IgD-negative memory B cell (primary cell): ENCODE results near the gene PASK. TPM values are rescaled to one million over a fixed set of nuclear protein-coding genes. Genes with fewer than 3 reads are reported as not detected.

Experiments used
- H3K27ac Mint-ChIP-seq, 3 donors: one replicate each; pipeline ENCODE4 v1.8.0; 2020 to 2022; ENCODE audit warnings: mild to moderate bottlenecking in 3 of 3, mixed read lengths in 3 of 3, moderate library complexity in 1 of 3
- H3K27me3 Mint-ChIP-seq: one replicate; pipeline ENCODE4 v1.8.0; 2021; ENCODE audit warnings: mixed read lengths
- H3K36me3 Mint-ChIP-seq: one replicate; pipeline ENCODE4 v1.8.0; 2020; ENCODE audit warnings: mild to moderate bottlenecking, mixed read lengths
- H3K4me1 Mint-ChIP-seq, 3 donors: one replicate each; pipeline ENCODE4 v1.8.0; 2020 to 2022; ENCODE audit warnings: mixed read lengths in 3 of 3, mild to moderate bottlenecking in 1 of 3
- H3K4me3 Mint-ChIP-seq, 4 donors: one replicate each; pipeline ENCODE4 v1.8.0; 2020 to 2022; ENCODE audit warnings: mild to moderate bottlenecking in 4 of 4, mixed read lengths in 4 of 4, moderate library complexity in 3 of 4
- H3K9me3 Mint-ChIP-seq, 3 donors: one replicate each; pipeline ENCODE4 v1.8.0; 2020 to 2021; ENCODE audit warnings: mixed read lengths in 3 of 3, mild to moderate bottlenecking in 1 of 3
- polyA plus RNA-seq: library from polyadenylated mRNA; unstranded; fragments of 300-500 nt; fragmentation: Illumina TruSeq; gene quantifications from one replicate; pipeline ENCODE4 v1.2.3, GENCODE V29; 2021

Gene PASK
- polyA plus RNA-seq, 1 donor from 2014 or later: 10.3 TPM

GRCh38 chr2:241160318-241160717 lies 11.0 kb upstream of the PASK start:
- Mint-ChIP-seq H3K27ac (no peak overlapping the region), H3K27me3 (no peaks in the 10 kb centered on the region), H3K9me3 (no peaks in the 10 kb centered on the region), H3K4me3 (no peak overlapping the region), H3K36me3 (peaks cover 11% of the 10 kb centered on the region), H3K4me1 (peaks cover 0 to 6% (median 0%) of the 10 kb centered on the region in 3 donors)

DNA sequence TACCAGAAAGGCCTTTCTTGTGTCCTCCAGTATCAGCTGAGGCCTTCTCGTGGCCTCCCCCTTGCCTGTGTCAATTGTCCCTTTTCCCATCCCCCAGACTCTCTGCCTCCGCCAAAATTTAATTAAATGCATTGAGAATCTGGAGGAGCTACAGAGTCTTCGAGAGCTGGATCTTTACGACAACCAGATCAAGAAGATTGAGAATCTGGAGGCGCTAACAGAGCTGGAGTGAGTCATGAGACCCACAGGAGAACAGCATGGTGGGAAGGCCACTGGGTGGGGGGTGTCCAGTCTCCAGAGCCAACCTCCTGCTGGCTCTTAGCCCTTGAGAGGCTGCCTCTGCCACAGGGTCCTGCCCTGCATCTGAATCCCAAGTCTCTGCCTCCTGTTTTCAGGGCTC lies 9.8 kb upstream of the PASK start:
- Mint-ChIP-seq H3K27me3 (no peaks in the 10 kb centered on the region), H3K36me3 (peaks cover 11% of the 10 kb centered on the region), H3K9me3 (no peaks in the 10 kb centered on the region), H3K27ac (no peak overlapping the region), H3K4me1 (peaks cover 0 to 6% (median 0%) of the 10 kb centered on the region in 3 donors), H3K4me3 (no peak overlapping the region)

- H3K36me3 Mint-ChIP-seq: peaks cover 11% of the 10 kb centered on the region
- H3K9me3 Mint-ChIP-seq: no peaks in the 10 kb centered on the region
- no peak overlapping the region for H3K27ac Mint-ChIP-seq
- H3K4me3 Mint-ChIP-seq: no peak overlapping the region
- H3K4me1 Mint-ChIP-seq: peaks cover 0 to 6% (median 0%) of the 10 kb centered on the region in 3 donors
- H3K27me3 Mint-ChIP-seq: no peaks in the 10 kb centered on the region
Measured at GRCh38 chr2:241158546-241158900, 9.3 kb upstream of the PASK start.

DNA sequence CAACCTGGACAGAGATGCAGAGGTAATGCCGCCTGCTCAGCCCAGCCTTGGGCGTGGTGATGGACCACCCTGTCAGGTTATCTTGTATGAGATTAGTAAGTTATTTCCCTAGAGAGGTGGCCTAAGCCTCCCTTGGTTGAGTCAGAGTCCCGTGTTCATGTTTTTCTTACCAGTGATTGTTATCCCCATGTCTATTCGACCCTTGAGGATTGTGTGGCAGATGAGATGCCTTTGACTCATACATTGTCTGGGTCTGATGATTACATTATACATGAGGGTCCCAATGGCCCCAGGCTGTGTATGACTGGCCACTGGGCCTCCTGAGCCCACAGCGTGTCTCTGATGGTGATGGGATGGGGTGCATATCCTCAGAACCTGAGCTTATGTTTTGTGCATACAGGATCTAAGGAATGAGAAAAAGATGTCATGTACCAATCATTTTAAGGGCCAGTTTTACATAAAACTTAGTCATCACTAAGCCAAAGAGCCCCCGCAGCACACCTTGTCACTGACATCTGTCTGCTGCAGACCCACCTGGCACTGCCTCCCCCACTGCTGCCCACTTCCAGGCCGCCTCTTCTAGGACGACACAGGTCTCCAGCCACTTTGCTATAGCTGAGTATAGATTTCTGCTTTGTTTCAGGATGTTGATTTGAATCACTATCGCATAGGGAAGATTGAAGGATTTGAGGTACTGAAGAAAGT lies 8.7 kb upstream of the PASK start:
- Mint-ChIP-seq H3K4me1 (peaks cover 0 to 6% (median 0%) of the 10 kb centered on the region in 3 donors), H3K27me3 (no peaks in the 10 kb centered on the region), H3K36me3 (peaks cover 8% of the 10 kb centered on the region), H3K9me3 (no peaks in the 10 kb centered on the region), H3K4me3 (no peak overlapping the region), H3K27ac (no peak overlapping the region)

DNA sequence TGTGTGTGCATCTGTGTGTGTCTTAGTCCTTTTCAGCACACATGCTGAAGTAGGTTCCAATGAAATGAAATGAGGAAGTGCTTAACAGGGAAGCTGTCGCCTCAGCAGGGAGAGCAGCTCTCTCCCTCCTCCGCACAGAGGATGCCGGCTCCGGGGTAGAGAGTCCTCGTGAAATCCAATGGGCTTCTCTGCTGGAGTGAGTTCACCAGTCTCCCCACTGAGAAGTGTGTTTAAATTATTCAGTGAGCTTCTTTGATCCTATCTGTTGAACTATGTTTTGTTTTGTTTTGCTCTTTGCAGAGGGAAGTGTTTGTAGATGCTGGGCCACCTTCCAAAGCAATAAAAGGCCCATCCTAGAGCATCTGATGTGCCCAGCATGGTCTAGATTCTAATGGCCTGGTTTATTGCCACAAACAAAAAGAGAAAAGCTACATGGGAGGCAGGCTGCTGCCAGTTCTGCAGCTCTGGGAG lies 7.7 kb upstream of the PASK start:
- Mint-ChIP-seq H3K4me3 (no peak overlapping the region), H3K4me1 (peaks cover 2 to 7% (median 3%) of the 10 kb centered on the region in 3 donors), H3K27me3 (no peaks in the 10 kb centered on the region), H3K9me3 (no peaks in the 10 kb centered on the region), H3K36me3 (peaks cover 8% of the 10 kb centered on the region), H3K27ac (no peak overlapping the region)

GRCh38 chr2:241155936-241156335 lies 6.7 kb upstream of the PASK start:
- Mint-ChIP-seq H3K9me3 (no peaks in the 10 kb centered on the region), H3K4me1 (peaks cover 7 to 17% (median 13%) of the 10 kb centered on the region in 3 donors), H3K4me3 (no peak overlapping the region), H3K27ac (no peak overlapping the region), H3K36me3 (peaks cover 9% of the 10 kb centered on the region), H3K27me3 (no peaks in the 10 kb centered on the region)

- Mint-ChIP-seq H3K27ac (no peak overlapping the region), H3K27me3 (no peaks in the 10 kb centered on the region), H3K9me3 (no peaks in the 10 kb centered on the region), H3K4me1 (peaks cover 13 to 20% (median 19%) of the 10 kb centered on the region in 3 donors), H3K4me3 (peak overlapping the region in 1 of 4 donors; percentile 44), H3K36me3 (peaks cover 9% of the 10 kb centered on the region)
Measured at GRCh38 chr2:241154915-241155314, 5.6 kb upstream of the PASK start.

GRCh38 chr2:241153616-241154015 lies 4.3 kb upstream of the PASK start:
- Mint-ChIP-seq H3K4me1 (peaks cover 17 to 21% (median 20%) of the 10 kb centered on the region in 3 donors), H3K36me3 (peaks cover 5% of the 10 kb centered on the region), H3K27me3 (no peaks in the 10 kb centered on the region), H3K4me3 (no peak overlapping the region), H3K9me3 (no peaks in the 10 kb centered on the region), H3K27ac (no peak overlapping the region)

DNA sequence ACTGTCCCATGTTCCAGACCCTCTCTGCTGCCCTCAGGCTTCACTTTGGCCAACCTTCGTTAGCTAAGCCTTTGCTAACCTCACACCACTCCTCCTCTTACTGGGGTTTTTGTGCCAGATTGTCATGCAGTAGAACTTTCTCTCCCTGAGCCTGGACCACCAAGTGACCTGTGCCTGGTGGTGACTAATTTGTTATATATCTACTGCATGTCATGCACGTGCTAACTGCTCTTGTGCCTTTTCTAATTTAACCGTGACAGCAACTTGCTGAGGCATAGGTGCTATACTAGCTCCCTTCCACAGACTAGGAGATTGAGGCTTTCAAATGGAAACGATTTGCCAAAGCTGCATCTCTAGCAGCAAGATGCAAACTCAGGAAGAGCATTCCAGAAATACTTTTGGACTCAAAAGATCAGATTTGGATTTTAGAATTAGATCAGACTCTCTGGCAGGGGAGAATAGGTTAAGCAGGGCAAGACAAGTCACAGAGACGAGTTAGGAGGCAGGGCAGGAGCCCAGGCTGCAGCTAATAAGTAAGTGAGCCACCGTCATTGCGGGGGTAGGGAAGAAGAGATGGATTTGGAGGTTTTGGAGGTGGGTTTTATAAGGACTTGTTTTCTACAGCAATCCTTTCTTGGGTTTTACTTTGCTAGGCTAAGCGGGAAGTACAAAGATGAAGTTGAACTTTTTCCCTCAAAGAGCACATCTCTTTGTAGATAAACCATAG lies 2.8 kb upstream of the PASK start:
- Mint-ChIP-seq H3K36me3 (peaks cover 1% of the 10 kb centered on the region), H3K4me1 (peaks cover 24 to 28% (median 28%) of the 10 kb centered on the region in 3 donors), H3K27ac (peak overlapping the region; percentile 37 to 67 (median 59))

GRCh38 chr2:241150660-241151530 lies 1.6 kb upstream of the PASK start:
- Mint-ChIP-seq H3K9me3 (no peaks in the 10 kb centered on the region), H3K4me1 (peaks cover 31 to 32% (median 32%) of the 10 kb centered on the region in 3 donors), H3K27me3 (no peaks in the 10 kb centered on the region), H3K27ac (peak overlapping the region; percentile 95 to 98 (median 97)), H3K36me3 (peaks cover 1% of the 10 kb centered on the region), H3K4me3 (peak overlapping the region; percentile 99 to 100 (median 100))

More for the DNA sequence above, 2.8 kb upstream of the PASK start:
- Mint-ChIP-seq H3K4me3 (peak overlapping the region; percentile 59 to 100 (median 100)), H3K9me3 (no peaks in the 10 kb centered on the region), H3K27me3 (no peaks in the 10 kb centered on the region)

- Mint-ChIP-seq H3K27ac (peak within 1 kb of the TSS; percentile 95 to 98 (median 97)), H3K9me3 (no peaks in the 10 kb centered on the region), H3K27me3 (no peaks in the 10 kb centered on the region), H3K4me3 (peak within 1 kb of the TSS; percentile 99 to 100 (median 100)), H3K4me1 (peaks cover 31 to 34% (median 32%) of the 10 kb centered on the region in 3 donors), H3K36me3 (peaks cover 1% of the 10 kb centered on the region)
Measured at GRCh38 chr2:241149925-241150659, 820 bp upstream of the PASK start, which contains the start of gene PPP1R7. Gene PPP1R7 (plus strand): TSS chr2:241150467. CDS start chr2:241150496, 29 bp downstream.

GRCh38 chr2:241149675-241149924 lies 328 bp upstream of the PASK start:
- H3K27me3 Mint-ChIP-seq: no peaks in the 10 kb centered on the region
- H3K4me3 Mint-ChIP-seq: peak overlapping the region; percentile 99 to 100 (median 100)
- H3K27ac Mint-ChIP-seq: peak overlapping the region; percentile 95 to 98 (median 97)
- H3K9me3 Mint-ChIP-seq: no peaks in the 10 kb centered on the region
- H3K4me1 Mint-ChIP-seq: peaks cover 31 to 36% (median 32%) of the 10 kb centered on the region in 3 donors
- peaks cover 1% of the 10 kb centered on the region for H3K36me3 Mint-ChIP-seq

DNA sequence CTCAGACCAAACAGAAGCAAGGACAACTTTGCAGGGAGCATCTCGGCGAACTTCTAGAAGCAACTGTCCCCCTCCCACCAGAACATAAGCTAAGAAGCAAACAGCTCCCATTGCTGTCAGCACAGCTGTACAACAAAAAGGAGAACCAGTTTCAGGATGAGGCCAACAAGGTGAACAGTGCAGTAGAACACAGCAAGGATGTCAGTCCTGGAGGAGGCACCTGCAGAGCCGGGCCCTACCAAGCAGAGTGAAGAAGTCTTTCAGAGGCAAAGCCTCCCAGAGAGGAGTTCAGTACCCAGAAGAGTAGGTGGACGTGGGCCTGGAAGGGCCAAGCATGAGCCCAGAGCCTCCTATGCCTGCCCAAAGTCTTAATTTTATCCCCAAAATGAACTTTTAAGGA lies 1.0 kb downstream of the PASK start:
- H3K4me1 Mint-ChIP-seq: peaks cover 31 to 36% (median 34%) of the 10 kb centered on the region in 3 donors
- H3K9me3 Mint-ChIP-seq: no peaks in the 10 kb centered on the region
- H3K27me3 Mint-ChIP-seq: no peaks in the 10 kb centered on the region
- peaks cover 3% of the 10 kb centered on the region for H3K36me3 Mint-ChIP-seq
- peak overlapping the region in 2 of 3 donors; percentile 51 to 86 for H3K27ac Mint-ChIP-seq
- peak overlapping the region; percentile 81 to 100 (median 92) for H3K4me3 Mint-ChIP-seq

- peaks cover 31 to 36% (median 34%) of the 10 kb centered on the region in 3 donors for H3K4me1 Mint-ChIP-seq
Measured at GRCh38 chr2:241147336-241147735, 1.9 kb downstream of the PASK start.

More at GRCh38 chr2:241147336-241147735, 1.9 kb downstream of the PASK start:
- Mint-ChIP-seq H3K27me3 (no peaks in the 10 kb centered on the region), H3K4me3 (peak overlapping the region in 2 of 4 donors; percentile 52 to 95), H3K9me3 (no peaks in the 10 kb centered on the region), H3K27ac (no peak overlapping the region), H3K36me3 (peaks cover 3% of the 10 kb centered on the region)
